ENCODE data around the gene ZNF148. TPM values are rescaled to one million over a fixed set of nuclear protein-coding genes. Genes with fewer than 3 reads are reported as not detected.
"Not testable (repeated sequence)": the region's sequence is repeated elsewhere in the genome, so short reads cannot be mapped to it uniquely, and the experiment has no call there.

The ZNF148 gene
- total RNA-seq, 6 experiments from 2014 or later = 14.3 to 22.6 (median 20.4) TPM

DNA sequence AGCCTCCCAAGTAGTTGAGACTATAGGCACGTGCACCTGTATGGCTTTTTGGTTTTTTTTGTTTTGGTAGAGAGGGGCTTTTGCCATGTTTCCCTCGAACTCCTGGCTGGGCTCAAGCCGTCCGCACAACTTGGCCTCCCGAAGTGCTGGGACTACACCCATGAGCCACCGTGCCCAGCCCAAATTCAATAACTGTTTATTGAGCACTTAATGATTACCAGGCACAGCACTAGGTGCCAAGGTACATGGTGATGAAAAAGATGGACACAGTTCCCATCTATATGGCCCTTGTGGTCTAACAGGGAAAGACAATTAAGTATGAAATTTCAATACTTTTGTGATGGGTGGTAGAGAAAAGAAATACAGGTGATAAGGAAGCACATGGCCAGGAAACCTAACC lies 35.8 kb upstream of the ZNF148 start:
- Histone ChIP-seq H3K36me3 (no peaks in the 10 kb centered on the region), H3K27ac (no peak overlapping the region), H3K4me1 (no peaks in the 10 kb centered on the region), H3K9me3 (no peaks in the 10 kb centered on the region), H3K4me3 (no peak overlapping the region), H3K27me3 (no peaks in the 10 kb centered on the region)
- 17% methylated on average over 6 of the region's 6 CpGs for WGBS (ENCODE audit: insufficient coverage, low coverage, low lambda C conversion rate, missing lambda C conversion rate)
- intact Hi-C loops (cut with DNase I) = no loop called here
- DNase-seq (no peak), ATAC-seq (peak in 3 of 4 donors; percentile 35 to 61 (median 54))
- no peak for TF ChIP-seq POLR2A (IDR thresholded peaks at IDR 0.05)
- TF ChIP-seq, protein P1, sequence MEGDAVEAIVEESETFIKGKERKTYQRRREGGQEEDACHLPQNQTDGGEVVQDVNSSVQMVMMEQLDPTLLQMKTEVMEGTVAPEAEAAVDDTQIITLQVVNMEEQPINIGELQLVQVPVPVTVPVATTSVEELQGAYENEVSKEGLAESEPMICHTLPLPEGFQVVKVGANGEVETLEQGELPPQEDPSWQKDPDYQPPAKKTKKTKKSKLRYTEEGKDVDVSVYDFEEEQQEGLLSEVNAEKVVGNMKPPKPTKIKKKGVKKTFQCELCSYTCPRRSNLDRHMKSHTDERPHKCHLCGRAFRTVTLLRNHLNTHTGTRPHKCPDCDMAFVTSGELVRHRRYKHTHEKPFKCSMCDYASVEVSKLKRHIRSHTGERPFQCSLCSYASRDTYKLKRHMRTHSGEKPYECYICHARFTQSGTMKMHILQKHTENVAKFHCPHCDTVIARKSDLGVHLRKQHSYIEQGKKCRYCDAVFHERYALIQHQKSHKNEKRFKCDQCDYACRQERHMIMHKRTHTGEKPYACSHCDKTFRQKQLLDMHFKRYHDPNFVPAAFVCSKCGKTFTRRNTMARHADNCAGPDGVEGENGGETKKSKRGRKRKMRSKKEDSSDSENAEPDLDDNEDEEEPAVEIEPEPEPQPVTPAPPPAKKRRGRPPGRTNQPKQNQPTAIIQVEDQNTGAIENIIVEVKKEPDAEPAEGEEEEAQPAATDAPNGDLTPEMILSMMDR (IDR thresholded peaks at IDR 0.05) = peak in 1 of 4 donors; percentile 8

DNA sequence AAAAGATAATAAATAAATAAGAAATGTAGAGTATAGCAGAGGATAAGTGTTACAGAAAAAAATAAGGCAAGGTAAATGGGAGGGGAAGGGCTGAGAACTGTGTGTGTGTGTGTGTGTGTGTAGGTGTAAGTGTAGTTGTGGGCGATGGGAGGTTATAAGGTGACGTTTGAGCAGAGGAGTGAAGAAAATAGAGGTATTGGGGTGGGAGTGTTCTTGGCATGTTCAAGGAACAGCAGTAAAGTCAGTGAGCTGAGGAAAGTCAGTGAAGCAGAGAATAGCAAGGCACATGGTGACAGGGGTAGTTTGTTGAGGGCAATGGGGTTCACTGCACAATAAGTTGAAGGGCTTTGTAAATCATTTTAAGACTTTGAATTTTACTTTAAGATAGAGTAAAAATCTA lies 30.9 kb upstream of the ZNF148 start:
- DNase-seq (no peak), ATAC-seq (no peak)
- TF ChIP-seq, protein P1 (IDR thresholded peaks at IDR 0.05) = no peak
- TF ChIP-seq POLR2A (IDR thresholded peaks at IDR 0.05) = no peak
- no peak overlapping the region for H3K4me3 ChIP-seq
- intact Hi-C loops (cut with DNase I) = no loop called here
- WGBS (ENCODE audit: insufficient coverage, low coverage, low lambda C conversion rate, missing lambda C conversion rate) = 92% methylated on average over 2 of the region's 2 CpGs
- H3K27ac ChIP-seq = no peak overlapping the region
- no peaks in the 10 kb centered on the region for H3K27me3 ChIP-seq
- H3K36me3 ChIP-seq = no peaks in the 10 kb centered on the region
- no peaks in the 10 kb centered on the region for H3K4me1 ChIP-seq
- no peaks in the 10 kb centered on the region for H3K9me3 ChIP-seq

DNA sequence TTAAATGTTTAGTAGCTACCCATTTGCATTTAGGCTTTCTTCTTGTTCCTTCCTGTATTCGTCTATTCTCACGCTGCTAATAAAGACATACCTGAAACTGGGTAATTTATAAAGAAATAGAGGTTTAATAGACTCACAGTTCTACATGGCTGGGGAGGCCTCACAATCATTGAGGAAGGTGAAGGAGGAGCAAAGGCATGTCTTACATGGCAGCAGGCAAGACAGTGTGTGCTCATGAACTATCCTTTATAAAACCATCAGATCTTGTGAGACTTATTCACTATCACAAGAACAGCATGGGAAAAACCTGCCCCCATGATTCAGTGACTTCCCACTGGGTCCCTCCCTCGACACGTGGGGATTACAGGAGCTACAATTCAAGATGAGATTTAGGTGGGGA lies 30.4 kb upstream of the ZNF148 start:
- ATAC-seq; H3K4me1 ChIP-seq; H3K27ac ChIP-seq; DNase-seq; H3K9me3 ChIP-seq; H3K4me3 ChIP-seq; intact Hi-C loops (cut with DNase I); H3K36me3 ChIP-seq; H3K27me3 ChIP-seq: not testable (repeated sequence)
- WGBS (ENCODE audit: insufficient coverage, low coverage, low lambda C conversion rate, missing lambda C conversion rate) = 86% methylated on average over 4 of the region's 4 CpGs

DNA sequence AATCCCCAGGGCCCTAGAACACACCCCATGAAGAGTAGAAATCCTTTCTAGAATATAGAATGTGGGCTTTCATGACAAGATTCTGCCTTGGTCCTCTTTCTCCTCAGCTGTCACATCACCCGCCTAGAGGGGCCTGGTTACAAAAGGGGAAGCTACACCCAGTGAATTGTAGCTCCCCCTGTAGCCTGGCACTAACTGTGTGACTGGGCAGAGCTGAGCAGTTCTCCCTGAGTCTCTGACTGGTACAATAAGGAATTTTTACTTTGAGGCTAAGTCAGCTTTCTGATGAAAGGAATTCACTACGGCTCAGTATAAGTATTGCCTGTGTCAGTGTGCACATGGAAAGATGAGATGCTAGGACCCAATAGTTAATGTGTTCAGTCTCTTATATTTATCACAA lies 28.7 kb upstream of the ZNF148 start:
- ATAC-seq = no peak

DNA sequence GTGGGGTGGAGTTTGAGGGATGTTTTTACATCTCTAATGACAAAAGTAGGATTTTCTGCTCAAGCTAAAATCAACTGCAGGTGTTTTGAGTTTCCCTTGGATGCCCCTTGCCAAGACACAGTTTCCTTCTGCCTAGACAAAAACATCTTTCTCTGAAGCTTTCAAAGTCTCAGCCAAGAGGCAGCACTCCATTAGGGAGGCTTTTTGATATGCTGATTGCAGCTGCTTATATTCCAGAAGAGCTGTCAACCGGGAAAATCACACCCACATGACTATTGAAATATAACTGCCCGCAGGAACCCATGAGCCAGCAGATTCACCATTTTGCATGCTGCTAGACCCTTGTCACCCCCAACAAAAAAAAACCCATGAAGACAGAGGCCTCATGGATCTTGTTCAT lies 27.5 kb upstream of the ZNF148 start:
- no peak for TF ChIP-seq POLR2A (IDR thresholded peaks at IDR 0.05)
- TF ChIP-seq, protein P1 (IDR thresholded peaks at IDR 0.05) = no peak
- H3K36me3 ChIP-seq = no peaks in the 10 kb centered on the region
- DNase-seq = no peak
- intact Hi-C loops (cut with DNase I) = no loop called here
- ATAC-seq = no peak
- H3K4me1 ChIP-seq = no peaks in the 10 kb centered on the region
- H3K27me3 ChIP-seq = no peaks in the 10 kb centered on the region
- H3K4me3 ChIP-seq = no peak overlapping the region
- H3K9me3 ChIP-seq = no peaks in the 10 kb centered on the region
- WGBS (ENCODE audit: insufficient coverage, low coverage, low lambda C conversion rate, missing lambda C conversion rate) = no CpG with 5 or more reads among the region's 2 CpGs
- no peak overlapping the region for H3K27ac ChIP-seq

More for the DNA sequence above, 28.7 kb upstream of the ZNF148 start:
- H3K36me3 ChIP-seq = no peaks in the 10 kb centered on the region
- TF ChIP-seq, protein P1 (IDR thresholded peaks at IDR 0.05) = no peak
- no peak for TF ChIP-seq POLR2A (IDR thresholded peaks at IDR 0.05)
- no peaks in the 10 kb centered on the region for H3K9me3 ChIP-seq
- H3K27ac ChIP-seq = no peak overlapping the region
- intact Hi-C loops (cut with DNase I) = no loop called here
- 87% methylated on average over 2 of the region's 2 CpGs for WGBS (ENCODE audit: insufficient coverage, low coverage, low lambda C conversion rate, missing lambda C conversion rate)
- H3K4me1 ChIP-seq = no peaks in the 10 kb centered on the region
- H3K4me3 ChIP-seq = no peak overlapping the region
- no peaks in the 10 kb centered on the region for H3K27me3 ChIP-seq
- DNase-seq = no peak
